Central memory CD8-positive, alpha-beta T cell (primary cell): Measurements from ENCODE around the gene STAG3.
"Not testable (repeated sequence)": the region's sequence is repeated elsewhere in the genome, so short reads cannot be mapped to it uniquely, and the experiment has no call there.

Source experiments
- ATAC-seq: fragments of 150-1000 bp; cut with Tn5 transposase; replicated peaks from 2 replicates; pipeline ENCODE4 v1.10.0; 2022; ENCODE audit warnings: mild to moderate bottlenecking, moderate FRiP score, moderate number of reproducible peaks; ENCODE audit not compliant: poor library complexity, severe bottlenecking; ENCODE audit errors: extremely low read depth
- DNase-seq, 2 donors: peaks; one replicate each; pipeline ENCODE4 v3.0.0; 2021; ENCODE audit warnings: low spot score in 2 of 2
- H3K27ac Mint-ChIP-seq: one replicate; pipeline ENCODE4 v1.8.0; 2022; ENCODE audit warnings: low read depth, mild to moderate bottlenecking, moderate library complexity, mixed read lengths
- H3K27me3 Mint-ChIP-seq: one replicate; pipeline ENCODE4 v1.8.0; 2022; ENCODE audit warnings: mixed read lengths
- H3K36me3 Mint-ChIP-seq: one replicate; pipeline ENCODE4 v1.8.0; 2022; ENCODE audit warnings: mild to moderate bottlenecking, moderate library complexity, mixed read lengths; ENCODE audit not compliant: insufficient read depth
- H3K4me1 Mint-ChIP-seq: one replicate; pipeline ENCODE4 v1.8.0; 2022; ENCODE audit warnings: mixed read lengths
- H3K4me3 Mint-ChIP-seq: one replicate; pipeline ENCODE4 v1.8.0; 2022; ENCODE audit warnings: mild to moderate bottlenecking, moderate library complexity, mixed read lengths
- H3K9me3 Mint-ChIP-seq: one replicate; pipeline ENCODE4 v1.8.0; 2022; ENCODE audit warnings: mixed read lengths

STAG3 gene

GRCh38 chr7:100239975-100240374, 62.3 kb downstream of the STAG3 start:
- ATAC-seq, DNase-seq, H3K4me3 Mint-ChIP-seq, H3K27me3 Mint-ChIP-seq, H3K9me3 Mint-ChIP-seq, H3K36me3 Mint-ChIP-seq: not testable (repeated sequence)
- peak overlapping the region; percentile 69 for H3K27ac Mint-ChIP-seq
- H3K4me1 Mint-ChIP-seq, result peaks cover 21% of the 10 kb centered on the region

- not testable (repeated sequence) for DNase-seq, H3K9me3 Mint-ChIP-seq, H3K4me3 Mint-ChIP-seq, H3K27me3 Mint-ChIP-seq, H3K36me3 Mint-ChIP-seq
- H3K4me1 Mint-ChIP-seq, result peaks cover 20% of the 10 kb centered on the region
- peak; percentile 65 for ATAC-seq
- peak overlapping the region; percentile 57 for H3K27ac Mint-ChIP-seq
Measured at GRCh38 chr7:100243385-100243784, 65.7 kb downstream of the STAG3 start.

- DNase-seq, H3K36me3 Mint-ChIP-seq, H3K9me3 Mint-ChIP-seq, ATAC-seq, H3K4me3 Mint-ChIP-seq, H3K27me3 Mint-ChIP-seq: not testable (repeated sequence)
- H3K4me1 Mint-ChIP-seq, result peaks cover 20% of the 10 kb centered on the region
- H3K27ac Mint-ChIP-seq, result peak overlapping the region; percentile 50
Measured at GRCh38 chr7:100244988-100245605, 67.4 kb downstream of the STAG3 start.

- not testable (repeated sequence) for H3K27me3 Mint-ChIP-seq
Measured at GRCh38 chr7:100246121-100246864, 68.6 kb downstream of the STAG3 start.

GRCh38 chr7:100246865-100247137, 69.1 kb downstream of the STAG3 start:
- H3K27me3 Mint-ChIP-seq, H3K4me3 Mint-ChIP-seq, DNase-seq, ATAC-seq, H3K9me3 Mint-ChIP-seq, H3K36me3 Mint-ChIP-seq: not testable (repeated sequence)
- Mint-ChIP-seq H3K4me1 (peaks cover 20% of the 10 kb centered on the region), H3K27ac (peak overlapping the region; percentile 50)

More at GRCh38 chr7:100246121-100246864, 68.6 kb downstream of the STAG3 start:
- H3K9me3 Mint-ChIP-seq, H3K4me3 Mint-ChIP-seq, DNase-seq, ATAC-seq, H3K36me3 Mint-ChIP-seq: not testable (repeated sequence)
- H3K4me1 Mint-ChIP-seq, result peaks cover 20% of the 10 kb centered on the region
- H3K27ac Mint-ChIP-seq, result peak overlapping the region; percentile 50

GRCh38 chr7:100247152-100247757, 69.5 kb downstream of the STAG3 start:
- peaks cover 4% of the 10 kb centered on the region for H3K36me3 Mint-ChIP-seq
- H3K4me1 Mint-ChIP-seq, result peaks cover 20% of the 10 kb centered on the region
- no peaks in the 10 kb centered on the region for H3K27me3 Mint-ChIP-seq
- H3K4me3 Mint-ChIP-seq, result no peak overlapping the region
- no peaks in the 10 kb centered on the region for H3K9me3 Mint-ChIP-seq
- DNase-seq, result no peak
- no peak for ATAC-seq
- H3K27ac Mint-ChIP-seq, result no peak overlapping the region

GRCh38 chr7:100248483-100248882, 70.8 kb downstream of the STAG3 start:
- Mint-ChIP-seq H3K27me3 (no peaks in the 10 kb centered on the region), H3K36me3 (peaks cover 4% of the 10 kb centered on the region), H3K4me3 (no peak overlapping the region), H3K4me1 (peaks cover 17% of the 10 kb centered on the region), H3K27ac (peak overlapping the region; percentile 6), H3K9me3 (no peaks in the 10 kb centered on the region)
- DNase-seq, result no peak
- ATAC-seq, result no peak

GRCh38 chr7:100257017-100257416, 79.3 kb downstream of the STAG3 start:
- Mint-ChIP-seq H3K27me3 (no peaks in the 10 kb centered on the region), H3K36me3 (peaks cover 5% of the 10 kb centered on the region), H3K4me1 (peaks cover 5% of the 10 kb centered on the region), H3K27ac (no peak overlapping the region), H3K4me3 (no peak overlapping the region), H3K9me3 (no peaks in the 10 kb centered on the region)
- DNase-seq (no peak), ATAC-seq (no peak)

GRCh38 chr7:100259984-100260383, 82.3 kb downstream of the STAG3 start:
- not testable (repeated sequence) for H3K27ac Mint-ChIP-seq, H3K9me3 Mint-ChIP-seq, H3K4me1 Mint-ChIP-seq, ATAC-seq, H3K36me3 Mint-ChIP-seq, DNase-seq, H3K4me3 Mint-ChIP-seq, H3K27me3 Mint-ChIP-seq

GRCh38 chr7:100262896-100263295, 85.2 kb downstream of the STAG3 start:
- not testable (repeated sequence) for ATAC-seq, H3K27ac Mint-ChIP-seq, H3K36me3 Mint-ChIP-seq, H3K27me3 Mint-ChIP-seq, H3K9me3 Mint-ChIP-seq, H3K4me3 Mint-ChIP-seq, DNase-seq
- H3K4me1 Mint-ChIP-seq, result peaks cover 14% of the 10 kb centered on the region
